Measurements from ENCODE around the gene PANK2.
"Not testable (repeated sequence)": the region's sequence is repeated elsewhere in the genome, so short reads cannot be mapped to it uniquely, and the experiment has no call there.

PANK2 gene

DNA sequence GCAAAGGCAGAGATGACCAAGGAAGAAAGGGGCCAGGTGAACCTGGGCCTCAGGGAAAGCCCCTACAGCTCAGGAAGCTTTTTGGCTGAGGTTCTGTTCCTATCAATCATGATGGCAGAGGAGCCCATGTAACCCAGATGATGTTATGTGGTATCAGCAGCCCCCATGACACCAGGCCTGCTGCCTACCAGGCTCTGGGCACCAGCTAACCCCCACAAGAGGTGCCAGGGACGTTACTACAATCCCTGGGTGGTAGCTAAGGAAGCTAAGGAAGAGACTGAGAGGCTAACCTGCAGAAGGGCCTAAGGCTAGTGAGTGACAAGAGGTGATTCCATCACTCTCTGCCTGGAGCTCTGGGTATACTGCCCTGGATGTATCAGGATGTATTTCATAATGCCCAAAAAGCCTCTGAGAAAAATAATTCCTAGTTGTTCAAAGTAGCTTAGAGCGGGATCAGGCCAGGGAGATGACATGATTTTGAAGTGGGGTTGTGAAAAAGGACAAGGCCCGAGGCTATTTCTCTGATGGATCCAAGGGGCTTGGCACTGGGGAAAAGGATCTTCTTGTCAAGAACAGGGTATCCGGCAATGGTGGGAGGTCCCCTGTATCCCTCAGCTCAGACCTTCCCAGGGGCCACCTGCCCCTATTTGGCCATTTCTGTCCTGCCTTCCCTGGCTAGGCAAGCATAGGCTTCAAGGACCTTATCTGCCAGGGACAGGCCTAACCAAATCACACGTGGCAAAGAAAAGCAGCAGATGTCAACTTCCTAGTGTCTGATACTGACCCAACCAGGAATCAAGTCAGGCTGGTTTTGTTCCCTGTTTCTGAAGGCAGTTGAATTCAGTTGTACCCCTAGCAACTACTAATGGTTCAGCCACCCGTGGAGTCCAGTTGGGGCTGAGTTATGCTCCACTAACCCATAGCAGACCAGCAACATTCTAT lies 41.3 kb downstream of the PANK2 start:
- no peak for DNase-seq

DNA sequence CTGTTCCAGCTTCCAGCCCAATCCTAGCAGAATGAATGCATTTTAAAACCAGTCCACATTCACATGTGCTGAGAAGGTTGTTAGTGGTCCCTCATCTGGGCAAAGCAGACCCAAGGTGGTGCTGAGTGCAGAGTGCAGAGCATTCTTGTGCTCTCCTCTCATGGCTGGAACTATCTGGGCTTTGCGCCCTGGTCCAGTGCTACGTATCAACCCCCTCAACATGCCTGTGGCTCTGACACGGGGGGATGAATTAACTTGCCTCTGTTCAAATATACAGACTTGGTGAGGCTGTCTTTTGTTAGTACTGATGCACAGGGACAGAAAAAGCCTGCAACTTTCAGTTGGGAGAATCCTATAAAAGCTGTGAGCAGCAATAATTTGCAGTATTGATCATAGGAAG lies 42.5 kb downstream of the PANK2 start:
- DNase-seq = no peak

DNA sequence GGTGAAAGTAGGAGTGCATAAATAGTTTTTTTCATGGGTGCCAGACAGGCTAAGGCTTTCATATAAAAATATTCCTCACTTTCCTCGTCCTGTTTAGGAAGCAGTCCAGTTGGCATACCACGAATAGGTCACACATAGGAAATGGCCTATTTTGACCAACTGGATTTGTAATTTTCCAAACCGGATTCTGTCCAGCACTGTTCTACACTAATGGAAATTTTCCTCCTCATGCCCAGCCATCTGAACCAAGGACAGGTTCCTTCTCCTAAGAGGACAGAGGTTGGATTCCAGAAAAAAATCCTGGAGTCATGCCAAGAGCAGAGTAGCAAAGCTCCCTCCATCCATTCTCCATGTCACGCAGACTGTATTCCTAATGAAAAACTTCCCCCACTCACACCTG lies 43.1 kb downstream of the PANK2 start:
- no peak for DNase-seq

DNA sequence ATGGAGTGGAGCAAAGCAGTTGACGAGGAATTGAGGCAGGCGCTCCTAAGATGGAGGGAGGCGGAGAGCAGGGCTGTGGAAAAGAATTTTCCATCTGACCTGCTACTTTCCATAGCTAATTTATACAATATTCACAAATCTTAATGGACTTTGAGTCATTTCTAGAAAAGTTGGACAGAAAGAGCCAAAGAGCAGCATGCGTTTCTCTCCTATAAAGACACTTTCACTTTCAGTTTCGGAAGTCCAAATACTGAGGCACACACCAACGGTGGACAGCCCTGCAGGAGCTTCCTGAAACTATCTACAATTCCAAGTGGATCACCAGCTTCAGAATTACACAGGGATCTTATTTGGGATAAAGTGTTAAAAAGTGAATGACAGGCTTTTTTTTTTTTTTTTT lies 43.5 kb downstream of the PANK2 start:
- DNase-seq = no peak

DNA sequence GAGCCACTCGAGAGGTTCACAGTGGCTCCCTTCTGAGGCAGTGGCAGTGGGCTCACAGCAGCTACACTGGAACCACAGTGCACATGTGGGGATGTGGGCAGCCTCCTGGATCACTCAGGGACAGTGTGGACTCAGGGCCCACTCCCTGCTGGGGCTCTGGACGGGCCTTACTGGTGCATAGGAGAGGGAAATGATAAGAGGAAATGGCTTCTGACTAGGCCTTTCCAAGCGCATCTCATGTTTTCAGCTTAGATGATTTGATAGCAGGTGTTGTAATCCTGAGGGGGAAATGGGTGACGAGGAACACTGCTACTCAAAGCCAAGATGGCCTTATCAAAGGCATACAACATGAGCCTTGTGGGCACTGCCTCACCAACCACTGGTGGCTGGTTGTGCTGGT lies 44.0 kb downstream of the PANK2 start:
- DNase-seq = no peak

DNA sequence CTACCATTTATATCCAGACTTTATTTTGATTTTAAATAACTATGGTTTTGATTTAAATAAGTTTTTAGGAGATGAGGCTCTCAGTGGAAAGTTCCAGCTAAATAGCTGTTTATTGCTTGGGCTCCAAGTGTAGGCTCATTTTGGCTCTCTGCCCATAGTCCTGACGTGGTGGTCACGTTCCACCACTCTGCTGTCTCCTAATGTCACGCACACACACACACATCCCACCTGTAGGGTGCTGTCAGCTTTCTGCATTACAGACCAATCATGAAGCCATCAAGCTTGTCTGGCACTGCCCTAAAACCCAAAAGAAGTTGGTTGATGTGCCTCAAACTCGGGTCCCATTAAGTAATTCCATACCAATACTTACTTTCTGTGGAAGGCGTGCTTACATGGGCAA lies 45.4 kb downstream of the PANK2 start:
- DNase-seq = no peak

DNA sequence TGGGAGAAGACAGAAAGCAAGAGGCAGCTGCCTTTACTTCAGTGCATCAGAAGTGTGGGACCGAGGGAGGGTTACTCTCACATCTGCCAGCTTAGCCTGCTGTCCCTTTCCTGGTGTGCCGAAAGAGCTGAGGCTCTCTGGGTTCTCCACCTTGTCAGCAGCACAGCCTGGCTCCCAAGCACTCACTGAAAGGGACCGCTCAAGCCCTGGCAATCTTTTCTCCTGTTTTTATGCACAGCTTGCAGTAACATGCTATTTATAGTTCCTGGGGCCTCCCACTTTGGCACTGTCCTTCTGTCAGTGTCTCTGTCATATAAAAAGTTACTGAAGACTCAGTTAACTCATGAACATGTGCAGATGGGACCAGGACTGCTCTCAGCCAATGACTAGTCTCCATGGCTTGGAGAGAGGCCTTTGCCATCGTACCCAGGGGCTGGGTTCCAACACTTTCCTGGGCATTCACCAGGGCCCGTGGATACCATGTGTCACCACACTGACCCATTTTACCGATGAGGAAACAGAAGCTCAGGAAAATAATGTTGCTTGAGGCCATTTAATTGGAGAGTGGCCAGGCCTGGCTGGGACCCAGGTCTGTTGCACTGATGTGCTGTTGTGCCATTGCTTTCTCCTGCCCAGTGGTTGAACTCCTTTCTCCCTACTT lies 46.2 kb downstream of the PANK2 start:
- no peak for DNase-seq

DNA sequence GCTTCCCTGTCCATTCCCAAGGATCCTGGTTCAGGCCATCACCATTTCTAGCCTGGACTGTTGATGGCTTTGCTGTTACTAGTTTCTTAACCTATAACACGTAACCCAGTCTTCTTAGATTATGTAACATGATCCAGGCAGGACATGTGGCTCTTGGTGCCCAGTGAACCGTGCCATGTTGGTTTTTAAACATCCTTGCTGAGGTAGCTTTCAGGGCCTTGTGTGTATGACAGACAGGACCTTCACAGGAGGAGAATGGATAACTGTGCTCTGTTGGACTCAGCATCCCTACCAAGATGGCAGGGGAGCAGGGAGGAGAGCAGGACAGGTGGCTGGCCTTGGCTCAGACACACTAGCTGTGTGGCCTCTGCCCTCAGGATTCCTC lies 46.8 kb downstream of the PANK2 start:
- DNase-seq = no peak

DNA sequence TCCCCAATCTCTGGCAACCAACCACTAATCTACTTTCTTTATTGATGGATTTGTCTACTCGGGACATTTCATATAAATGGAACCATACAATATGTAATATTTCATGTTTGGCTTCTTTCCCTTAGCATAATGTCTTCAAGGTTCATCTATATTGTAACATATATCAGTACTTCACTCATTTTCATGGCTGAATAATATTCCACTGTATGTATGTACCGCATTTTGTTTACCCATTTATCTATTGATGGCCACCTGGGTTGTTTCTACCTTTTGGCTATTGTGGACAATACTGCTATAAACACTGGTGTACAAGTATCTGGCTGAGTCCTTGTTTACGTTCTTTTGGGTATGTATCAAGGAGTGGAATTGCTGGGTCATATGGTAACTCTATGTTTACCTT lies 48.4 kb downstream of the PANK2 start:
- DNase-seq = no peak

DNA sequence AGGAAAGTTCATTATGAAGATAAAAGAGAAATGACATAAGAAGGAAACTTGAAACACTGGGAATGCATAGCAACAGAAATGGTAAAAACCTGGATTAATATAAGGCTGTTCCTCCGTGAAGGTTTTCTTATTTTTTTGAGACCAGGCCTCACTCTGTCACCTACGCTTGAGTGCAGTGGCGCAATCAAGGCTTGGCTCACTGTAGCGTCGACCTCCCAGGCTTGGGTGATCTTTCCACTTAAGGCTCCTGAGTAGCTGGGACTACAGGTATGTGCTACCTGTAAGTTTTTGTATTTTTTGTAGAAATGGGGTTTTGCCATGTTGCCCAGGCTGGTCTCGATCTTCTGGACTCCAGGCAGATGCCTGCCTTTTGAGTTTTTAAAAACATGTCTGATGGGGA lies 51.7 kb downstream of the PANK2 start:
- DNase-seq = no peak

DNA sequence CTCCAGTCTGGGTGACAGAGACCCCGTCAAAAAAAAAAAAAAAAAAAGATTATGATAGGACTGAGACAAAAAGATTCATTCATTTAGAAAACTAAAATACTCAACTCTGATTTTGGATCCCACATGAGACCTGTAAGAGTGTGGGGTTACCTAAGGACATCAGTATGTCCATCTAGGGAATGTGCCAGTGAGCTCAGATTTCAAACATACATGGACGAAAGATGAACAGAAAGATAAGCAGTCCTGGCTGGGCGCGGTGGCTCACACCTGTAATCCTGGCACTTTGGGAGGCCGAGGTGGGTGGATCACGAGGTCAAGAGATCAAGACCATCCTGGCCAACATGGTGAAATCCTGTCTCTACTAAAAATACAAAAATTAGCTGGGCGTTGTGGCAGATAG lies 57.5 kb downstream of the PANK2 start:
- DNase-seq = not testable (repeated sequence)

DNA sequence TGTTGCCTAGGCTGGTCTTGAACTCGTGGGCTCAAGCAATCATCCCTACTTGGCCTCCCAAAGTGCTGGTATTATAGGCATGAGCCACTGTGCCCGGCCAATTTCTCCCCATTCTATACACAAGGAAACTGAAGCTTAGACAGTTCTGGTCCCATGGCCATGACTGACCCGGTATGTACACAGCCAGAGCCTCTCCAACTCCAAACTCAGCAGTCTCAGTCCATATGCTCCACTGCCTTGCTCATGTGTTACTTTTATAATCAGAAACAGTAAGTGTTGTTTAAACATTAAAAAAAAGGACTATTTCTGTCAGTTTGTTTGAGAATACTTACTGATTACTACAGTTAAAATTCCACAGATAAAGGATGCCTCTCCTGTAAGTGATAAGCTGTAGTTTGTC lies 75.5 kb downstream of the PANK2 start:
- DNase-seq = no peak

DNA sequence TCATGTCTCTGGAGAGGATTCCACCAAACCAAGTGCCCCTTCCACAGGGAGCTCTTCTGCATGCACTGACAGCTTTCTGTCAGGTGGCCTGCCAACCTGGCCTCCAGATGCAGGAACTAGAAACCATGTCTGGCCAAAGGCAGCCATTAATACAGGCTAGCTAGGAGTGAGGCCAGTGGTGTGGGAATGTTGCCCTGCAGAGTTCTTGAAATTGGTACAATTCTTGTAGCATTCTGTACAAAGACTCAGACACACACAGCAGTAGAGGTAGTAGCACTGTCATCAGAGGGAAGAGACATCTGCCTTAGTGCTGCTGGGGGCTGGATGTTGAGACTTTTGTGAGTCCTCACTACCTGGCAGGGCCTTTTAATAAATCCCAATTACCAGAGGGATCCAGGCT lies 77.4 kb downstream of the PANK2 start:
- no peak for DNase-seq

DNA sequence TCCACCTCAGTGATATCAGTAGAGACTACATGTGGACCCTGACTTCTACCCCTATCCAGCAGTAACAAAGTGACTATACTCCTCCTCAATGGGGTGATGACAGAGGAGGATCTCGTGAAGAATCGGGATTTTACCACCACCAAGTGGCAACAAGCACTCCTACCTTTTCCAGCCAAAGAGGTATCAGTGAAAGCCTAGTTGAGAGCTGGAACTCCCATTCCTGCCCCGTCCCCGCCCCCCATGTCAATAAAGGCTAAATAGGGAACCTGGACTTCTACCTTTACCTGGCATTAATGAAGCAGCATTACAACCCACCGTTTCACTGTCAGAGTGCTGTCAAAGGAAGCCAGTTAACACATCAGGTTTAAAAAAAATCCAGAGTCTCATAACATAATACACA lies 80.8 kb downstream of the PANK2 start:
- DNase-seq = no peak

DNA sequence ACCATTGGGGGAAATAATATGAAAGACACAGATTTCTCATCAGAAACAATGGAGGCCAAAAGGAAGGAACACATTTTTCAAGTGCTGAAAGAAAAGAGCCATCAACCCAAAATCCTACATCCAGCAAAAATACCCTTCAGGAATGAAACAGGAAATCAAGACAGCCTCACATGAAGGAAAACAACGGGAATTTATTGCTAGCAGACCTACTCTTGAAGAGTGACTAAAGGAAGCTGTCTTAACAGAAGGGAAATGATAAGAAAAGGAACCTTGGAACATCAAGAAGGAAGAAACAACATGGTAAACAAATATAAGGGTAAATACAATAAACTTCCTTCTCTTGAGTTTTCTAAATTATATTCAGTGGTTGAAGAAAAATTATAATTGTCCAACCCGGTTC lies 82.0 kb downstream of the PANK2 start:
- no peak for DNase-seq

DNA sequence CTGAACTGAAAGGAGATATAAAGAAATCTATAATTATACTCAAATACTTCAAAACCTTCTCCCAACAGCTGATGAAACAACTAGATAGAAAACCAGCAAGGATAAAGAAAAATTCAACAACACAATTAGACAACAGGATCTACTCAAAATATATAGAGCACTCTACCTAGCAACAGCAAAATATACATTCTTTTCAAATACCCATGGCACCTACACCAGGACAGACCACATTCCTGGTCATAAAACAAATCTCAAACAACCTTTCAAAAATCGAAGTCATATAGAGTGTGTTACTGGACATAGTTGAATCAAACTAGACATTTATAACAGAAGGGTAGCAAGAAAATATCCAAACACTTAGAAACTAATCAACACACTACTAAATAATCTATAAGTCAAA lies 83.0 kb downstream of the PANK2 start:
- no peak for DNase-seq

DNA sequence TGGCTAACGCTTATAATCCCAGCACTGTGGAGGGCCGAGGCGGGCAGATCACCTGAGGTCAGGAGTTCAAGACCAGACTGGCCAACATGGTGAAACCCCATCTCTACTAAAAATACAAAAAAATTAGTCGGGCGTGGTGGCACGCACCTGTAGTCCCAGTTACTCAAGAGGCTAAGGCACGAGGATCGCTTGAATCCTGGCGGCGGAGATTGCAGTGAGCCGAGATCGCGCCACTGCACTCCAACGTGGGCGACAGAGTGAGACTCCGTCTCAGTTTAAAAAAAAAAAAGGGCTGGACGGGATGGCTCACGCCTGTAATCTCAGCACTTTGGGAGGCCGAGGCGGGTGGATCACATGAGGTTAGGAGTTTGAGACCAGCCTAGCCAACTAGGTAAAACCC lies 83.4 kb downstream of the PANK2 start:
- not testable (repeated sequence) for DNase-seq

DNA sequence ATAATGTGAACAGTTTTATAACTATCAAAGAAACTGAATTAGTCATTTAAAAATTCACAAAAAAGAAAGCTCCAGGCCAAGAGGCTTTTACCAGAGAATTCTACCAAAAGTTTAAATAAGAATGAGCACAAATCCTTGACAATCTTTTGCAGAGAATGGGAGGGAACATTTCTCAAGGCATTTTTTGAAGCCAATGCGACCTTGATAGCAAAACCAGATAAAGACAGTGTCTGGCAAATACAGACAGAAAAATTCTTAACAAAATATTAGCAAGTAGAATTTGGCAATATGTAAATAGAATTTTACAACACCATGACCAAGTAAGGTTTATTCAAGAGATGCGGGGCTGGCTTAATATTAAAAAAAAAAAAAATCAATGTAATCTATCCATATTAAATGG lies 84.5 kb downstream of the PANK2 start:
- DNase-seq = no peak

DNA sequence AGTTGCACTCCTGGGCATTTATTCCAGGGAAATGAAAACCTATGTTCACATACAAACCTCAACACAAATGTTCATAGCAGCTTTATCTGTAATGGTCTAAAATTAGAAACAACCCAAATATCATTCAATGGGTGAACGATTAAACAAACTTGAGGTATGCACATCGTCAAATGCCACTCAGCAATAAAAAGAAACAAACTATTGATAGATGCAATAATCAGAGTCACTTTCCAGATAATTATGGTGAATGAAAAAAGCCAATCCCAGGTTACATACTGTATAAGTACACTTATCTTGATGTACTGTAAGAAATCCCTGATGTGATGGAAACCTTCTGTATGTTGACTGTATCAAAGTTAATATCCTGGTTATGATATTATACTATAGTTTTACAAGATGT lies 87.3 kb downstream of the PANK2 start:
- DNase-seq = no peak
